AG09309 (cell line): ENCODE measurements around the gene ITSN1.

ENCODE experiments used
- DNase-seq: peaks from one replicate; pipeline ENCODE4 v3.0.0-alpha.2; 2010; ENCODE audit warnings: low read depth
- H3K4me3 ChIP-seq: 2 replicates; pipeline ENCODE4 v1.5.1; 2011; ENCODE audit warnings: mild to moderate bottlenecking, low read depth, low read length, moderate library complexity; ENCODE audit not compliant: control insufficient read depth
- TF ChIP-seq, protein P1 (sequence below): IDR thresholded peaks from 2 replicates; pipeline ENCODE4 v1.5.1; 2011; ENCODE audit warnings: mild to moderate bottlenecking, low read depth, low read length, inconsistent platforms; ENCODE audit not compliant: insufficient read depth, control insufficient read depth; ENCODE audit errors: missing control alignments

The ITSN1 gene

GRCh38 chr21:33825419-33825818 is 183.1 kb downstream of the ITSN1 start:
- TF ChIP-seq, protein P1, sequence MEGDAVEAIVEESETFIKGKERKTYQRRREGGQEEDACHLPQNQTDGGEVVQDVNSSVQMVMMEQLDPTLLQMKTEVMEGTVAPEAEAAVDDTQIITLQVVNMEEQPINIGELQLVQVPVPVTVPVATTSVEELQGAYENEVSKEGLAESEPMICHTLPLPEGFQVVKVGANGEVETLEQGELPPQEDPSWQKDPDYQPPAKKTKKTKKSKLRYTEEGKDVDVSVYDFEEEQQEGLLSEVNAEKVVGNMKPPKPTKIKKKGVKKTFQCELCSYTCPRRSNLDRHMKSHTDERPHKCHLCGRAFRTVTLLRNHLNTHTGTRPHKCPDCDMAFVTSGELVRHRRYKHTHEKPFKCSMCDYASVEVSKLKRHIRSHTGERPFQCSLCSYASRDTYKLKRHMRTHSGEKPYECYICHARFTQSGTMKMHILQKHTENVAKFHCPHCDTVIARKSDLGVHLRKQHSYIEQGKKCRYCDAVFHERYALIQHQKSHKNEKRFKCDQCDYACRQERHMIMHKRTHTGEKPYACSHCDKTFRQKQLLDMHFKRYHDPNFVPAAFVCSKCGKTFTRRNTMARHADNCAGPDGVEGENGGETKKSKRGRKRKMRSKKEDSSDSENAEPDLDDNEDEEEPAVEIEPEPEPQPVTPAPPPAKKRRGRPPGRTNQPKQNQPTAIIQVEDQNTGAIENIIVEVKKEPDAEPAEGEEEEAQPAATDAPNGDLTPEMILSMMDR: no peak
- H3K4me3 ChIP-seq: no peak overlapping the region
- no peak for DNase-seq

- TF ChIP-seq, protein P1: no peak
- no peak overlapping the region for H3K4me3 ChIP-seq
- DNase-seq: no peak
Observed at GRCh38 chr21:33825915-33826314, 183.6 kb downstream of the ITSN1 start.

DNA sequence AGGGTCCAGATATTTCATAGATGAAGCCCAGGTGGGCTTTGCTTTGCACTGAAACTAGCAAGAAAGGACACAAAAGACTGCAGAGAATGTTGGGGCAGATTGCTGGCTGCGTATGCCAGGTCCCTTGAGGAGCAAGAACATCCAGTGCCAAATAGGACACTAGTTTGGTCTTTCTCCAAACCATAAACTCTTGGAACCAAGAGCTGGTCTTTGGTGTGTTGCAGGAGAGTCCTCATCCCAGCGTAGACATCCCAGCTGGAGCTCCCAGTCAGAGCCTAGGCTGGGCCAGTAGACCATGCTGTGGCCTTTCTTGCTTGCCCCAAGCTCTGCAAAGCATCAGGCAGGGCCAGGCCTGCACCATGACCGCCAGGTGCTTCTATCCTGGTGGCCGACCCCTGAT is 185.8 kb downstream of the ITSN1 start:
- no peak for DNase-seq
- TF ChIP-seq, protein P1: no peak
- no peak overlapping the region for H3K4me3 ChIP-seq

- TF ChIP-seq, protein P1: no peak
- no peak for DNase-seq
- H3K4me3 ChIP-seq: no peak overlapping the region
Observed at GRCh38 chr21:33828577-33828976, 186.3 kb downstream of the ITSN1 start.

- no peak for DNase-seq
- H3K4me3 ChIP-seq: no peak overlapping the region
- TF ChIP-seq, protein P1: no peak
Observed at GRCh38 chr21:33829844-33830243, 187.5 kb downstream of the ITSN1 start.

DNA sequence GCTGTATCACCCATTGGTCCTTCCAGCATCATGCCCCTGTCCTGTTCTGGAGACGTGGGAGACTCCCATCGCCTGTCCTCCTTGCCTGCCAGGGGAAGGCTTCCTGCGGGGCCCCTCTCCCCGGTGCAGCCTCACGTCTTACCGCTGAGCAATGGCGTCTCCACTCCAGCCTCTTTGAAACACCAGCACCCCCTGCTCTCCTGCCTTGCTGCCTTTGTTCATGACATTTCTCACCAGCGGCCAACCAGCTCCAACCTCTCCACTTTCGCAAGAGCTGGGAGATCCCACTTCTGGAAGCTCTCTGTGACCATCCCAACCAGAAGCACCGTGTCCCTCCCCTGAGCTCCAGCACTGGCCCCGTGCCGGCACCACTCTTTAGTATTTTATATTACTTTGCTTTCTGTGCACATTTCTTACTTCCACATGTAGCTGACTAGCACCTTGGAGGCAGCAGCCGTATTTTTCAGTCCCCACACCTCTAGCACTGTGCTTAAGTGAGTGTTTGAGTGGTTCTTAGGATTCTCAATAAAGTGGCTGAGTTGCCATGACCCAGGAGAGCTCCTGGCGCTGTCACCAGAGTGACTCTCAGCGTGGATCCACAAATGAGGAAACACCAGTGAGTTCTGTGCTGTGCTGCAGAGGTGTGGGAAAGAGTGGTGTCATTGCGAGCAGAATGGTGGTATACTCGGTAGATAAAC is 189.8 kb downstream of the ITSN1 start:
- no peak for DNase-seq
- TF ChIP-seq, protein P1: no peak
- no peak overlapping the region for H3K4me3 ChIP-seq

GRCh38 chr21:33834801-33835500 is 192.7 kb downstream of the ITSN1 start:
- DNase-seq: no peak
- TF ChIP-seq, protein P1: no peak
- no peak overlapping the region for H3K4me3 ChIP-seq
